Measurements from ENCODE around the gene DIP2C.

The DIP2C gene

GRCh38 chr10:677038-677437 lies 12.4 kb downstream of the DIP2C start:
- no peak for DNase-seq

GRCh38 chr10:676178-676577 lies 13.3 kb downstream of the DIP2C start:
- DNase-seq, result no peak

GRCh38 chr10:675532-675931 lies 13.9 kb downstream of the DIP2C start:
- DNase-seq, result no peak

- no peak for DNase-seq
These were observed 16.0 kb downstream of the DIP2C start for GRCh38 chr10:673492-673891.

GRCh38 chr10:672992-673391 lies 16.5 kb downstream of the DIP2C start:
- no peak for DNase-seq

- no peak for DNase-seq
These were observed 17.3 kb downstream of the DIP2C start for GRCh38 chr10:672203-672602.

GRCh38 chr10:670990-671389 lies 18.5 kb downstream of the DIP2C start:
- DNase-seq, result no peak

- no peak for DNase-seq
These were observed 19.4 kb downstream of the DIP2C start for GRCh38 chr10:670038-670437.

- no peak for DNase-seq
These were observed 20.5 kb downstream of the DIP2C start for GRCh38 chr10:668786-669485.

GRCh38 chr10:667602-668143 lies 21.8 kb downstream of the DIP2C start:
- DNase-seq, result no peak

GRCh38 chr10:667096-667495 lies 22.4 kb downstream of the DIP2C start:
- DNase-seq, result no peak

GRCh38 chr10:666237-667012 lies 23.0 kb downstream of the DIP2C start:
- no peak for DNase-seq

GRCh38 chr10:665579-666091 lies 23.8 kb downstream of the DIP2C start:
- DNase-seq, result no peak

- no peak for DNase-seq
These were observed 24.6 kb downstream of the DIP2C start for GRCh38 chr10:664893-665292.

GRCh38 chr10:664301-664700 lies 25.2 kb downstream of the DIP2C start:
- DNase-seq, result no peak

GRCh38 chr10:663831-664251 lies 25.6 kb downstream of the DIP2C start:
- DNase-seq, result no peak

GRCh38 chr10:663466-663751 lies 26.1 kb downstream of the DIP2C start:
- no peak for DNase-seq

- no peak for DNase-seq
These were observed 26.6 kb downstream of the DIP2C start for GRCh38 chr10:662686-663465.

GRCh38 chr10:662223-662605 lies 27.3 kb downstream of the DIP2C start:
- DNase-seq, result no peak

GRCh38 chr10:661597-662222 lies 27.8 kb downstream of the DIP2C start:
- no peak for DNase-seq

- no peak for DNase-seq
These were observed 28.4 kb downstream of the DIP2C start for GRCh38 chr10:660970-661596.

GRCh38 chr10:660413-660969 lies 29.0 kb downstream of the DIP2C start:
- no peak for DNase-seq

All from hematopoietic multipotent progenitor cell treated with erythropoietin and hydrocortisone succinate and interleukin-3 and kit ligand, for 6 days (in vitro differentiated cells).